Lower lobe of right lung (tissue), 2 donors: ENCODE data around the gene B4GAT1. TPM values are rescaled to one million over a fixed set of nuclear protein-coding genes. Genes with fewer than 3 reads are reported as not detected.

Experiments
- ATAC-seq, 2 donors: fragments of 200-7000 bp; cut with Tn5 transposase; one replicate each; pipeline ENCODE4 v1.9.1; 2020 to 2022; ENCODE audit warnings: mild to moderate bottlenecking in 2 of 2, moderate library complexity in 2 of 2
- DNase-seq: peaks from one replicate; pipeline ENCODE4 v3.0.0-alpha.2; 2020
- H3K27ac ChIP-seq: fragments of 200-600 bp; one replicate; pipeline ENCODE4 v1.8.0; 2022
- H3K27me3 ChIP-seq: fragments of 200-600 bp; one replicate; pipeline ENCODE4 v1.8.0; 2022; ENCODE audit warnings: low read depth
- H3K36me3 ChIP-seq: fragments of 200-600 bp; one replicate; pipeline ENCODE4 v1.8.0; 2022; ENCODE audit warnings: mild to moderate bottlenecking
- H3K4me1 ChIP-seq: fragments of 200-600 bp; one replicate; pipeline ENCODE4 v1.8.0; 2022
- H3K4me3 ChIP-seq: fragments of 200-600 bp; one replicate; pipeline ENCODE4 v1.8.0; 2022; ENCODE audit warnings: mild to moderate bottlenecking
- H3K9me3 ChIP-seq: fragments of 200-600 bp; one replicate; pipeline ENCODE4 v1.8.0; 2022
- intact Hi-C: fragments of 100-400 bp; cut with DNase I; formaldehyde crosslinking; loops from one replicate; pipeline ENCODE4 v1.11.0; 2022
- total RNA-seq: library from RNA; stranded (reverse); fragmentation: NEBNext Ultra II Directional; extraction: Animal tissue kit (Norgen Biotek cat#: 25700); gene quantifications from one replicate; pipeline ENCODE4 v1.2.1, GENCODE V29; 2021
- TF ChIP-seq, protein P1 (sequence below): fragments of 200-600 bp; IDR thresholded peaks from one replicate; pipeline ENCODE4 v1.8.0; 2022; ENCODE audit warnings: antibody characterized with exemption, mild to moderate bottlenecking
- donor health status: DM: no; HTN: yes; CAD: no; lungs with severe emphysema.

Gene B4GAT1
- total RNA-seq, 1 donor from 2014 or later = 22.6 TPM

- TF ChIP-seq, protein P1, sequence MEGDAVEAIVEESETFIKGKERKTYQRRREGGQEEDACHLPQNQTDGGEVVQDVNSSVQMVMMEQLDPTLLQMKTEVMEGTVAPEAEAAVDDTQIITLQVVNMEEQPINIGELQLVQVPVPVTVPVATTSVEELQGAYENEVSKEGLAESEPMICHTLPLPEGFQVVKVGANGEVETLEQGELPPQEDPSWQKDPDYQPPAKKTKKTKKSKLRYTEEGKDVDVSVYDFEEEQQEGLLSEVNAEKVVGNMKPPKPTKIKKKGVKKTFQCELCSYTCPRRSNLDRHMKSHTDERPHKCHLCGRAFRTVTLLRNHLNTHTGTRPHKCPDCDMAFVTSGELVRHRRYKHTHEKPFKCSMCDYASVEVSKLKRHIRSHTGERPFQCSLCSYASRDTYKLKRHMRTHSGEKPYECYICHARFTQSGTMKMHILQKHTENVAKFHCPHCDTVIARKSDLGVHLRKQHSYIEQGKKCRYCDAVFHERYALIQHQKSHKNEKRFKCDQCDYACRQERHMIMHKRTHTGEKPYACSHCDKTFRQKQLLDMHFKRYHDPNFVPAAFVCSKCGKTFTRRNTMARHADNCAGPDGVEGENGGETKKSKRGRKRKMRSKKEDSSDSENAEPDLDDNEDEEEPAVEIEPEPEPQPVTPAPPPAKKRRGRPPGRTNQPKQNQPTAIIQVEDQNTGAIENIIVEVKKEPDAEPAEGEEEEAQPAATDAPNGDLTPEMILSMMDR = no peak
- no peak overlapping the region for H3K4me3 ChIP-seq
- ATAC-seq (no peak), DNase-seq (peak; percentile 42)
- H3K27ac ChIP-seq = no peak overlapping the region
- no peaks in the 10 kb centered on the region for H3K27me3 ChIP-seq
- H3K36me3 ChIP-seq = peaks cover 61% of the 10 kb centered on the region
- H3K4me1 ChIP-seq = peaks cover 35% of the 10 kb centered on the region
- H3K9me3 ChIP-seq = no peaks in the 10 kb centered on the region
- intact Hi-C loops = no loop called here
Observed at GRCh38 chr11:66338276-66339161, 8.9 kb downstream of the B4GAT1 start.

- no peaks in the 10 kb centered on the region for H3K9me3 ChIP-seq
- peak overlapping the region; percentile 82 for H3K27ac ChIP-seq
- no peaks in the 10 kb centered on the region for H3K27me3 ChIP-seq
- ATAC-seq (no peak), DNase-seq (peak; percentile 46)
- no peak overlapping the region for H3K4me3 ChIP-seq
- peaks cover 69% of the 10 kb centered on the region for H3K36me3 ChIP-seq
- intact Hi-C loops = no loop called here
- TF ChIP-seq, protein P1 = no peak
- H3K4me1 ChIP-seq = peaks cover 29% of the 10 kb centered on the region
Observed at GRCh38 chr11:66337103-66337899, 10.1 kb downstream of the B4GAT1 start.

- Histone ChIP-seq H3K4me1 (peaks cover 29% of the 10 kb centered on the region), H3K27ac (peak within 1 kb of the TSS; percentile 82), H3K4me3 (peak within 1 kb of the TSS; percentile 63), H3K36me3 (peaks cover 64% of the 10 kb centered on the region), H3K9me3 (no peaks in the 10 kb centered on the region), H3K27me3 (no peaks in the 10 kb centered on the region)
- ATAC-seq = peak; percentile 70 to 76
- peak; percentile 65 for DNase-seq
- intact Hi-C loops = no loop called here
- TF ChIP-seq, protein P1 = peak; percentile 22
Observed at GRCh38 chr11:66336234-66337102, 11.0 kb downstream of the B4GAT1 start, which contains the start of gene RIN1. Gene RIN1, minus strand, starts transcription at chr11:66336434. Its CDS starts 32 bp downstream, at chr11:66336402.

- Histone ChIP-seq H3K4me3 (peak overlapping the region; percentile 63), H3K36me3 (peaks cover 56% of the 10 kb centered on the region), H3K9me3 (no peaks in the 10 kb centered on the region), H3K4me1 (peaks cover 29% of the 10 kb centered on the region), H3K27me3 (no peaks in the 10 kb centered on the region), H3K27ac (peak overlapping the region; percentile 82)
- intact Hi-C loops = no loop called here
- DNase-seq (peak; percentile 52), ATAC-seq (peak; percentile 32 to 46)
- TF ChIP-seq, protein P1 = no peak
Observed at GRCh38 chr11:66335531-66336233, 11.7 kb downstream of the B4GAT1 start.
